IPS DF 6.9 (cell line): ENCODE results near the gene CPEB3.

Experiments used
- DNase-seq: peaks from one replicate; pipeline ENCODE4 v3.0.0-alpha.2; 2013; ENCODE audit warnings: low read depth, low spot score
- H3K27ac ChIP-seq: one replicate; pipeline ENCODE4 v1.5.1; 2013; ENCODE audit warnings: low read length, control low read depth
- H3K27me3 ChIP-seq: 2 replicates; pipeline ENCODE4 v1.6.1; 2013; ENCODE audit warnings: mild to moderate bottlenecking, low read length; ENCODE audit not compliant: control insufficient read depth, insufficient read depth
- H3K36me3 ChIP-seq: 2 replicates; pipeline ENCODE4 v1.6.1; 2013; ENCODE audit warnings: low read length; ENCODE audit not compliant: control insufficient read depth, insufficient read depth
- H3K4me1 ChIP-seq: 2 replicates; pipeline ENCODE4 v1.6.1; 2013; ENCODE audit warnings: low read length; ENCODE audit not compliant: control insufficient read depth, insufficient read depth
- H3K4me3 ChIP-seq: 2 replicates; pipeline ENCODE4 v1.5.1; 2013; ENCODE audit warnings: mild to moderate bottlenecking, low read length
- H3K9me3 ChIP-seq: 2 replicates; pipeline ENCODE4 v1.6.1; 2013; ENCODE audit warnings: low read length, inconsistent platforms; ENCODE audit not compliant: control insufficient read depth, insufficient read depth
- WGBS: extraction: QIAGEN DNeasy Blood & Tissue Kit; methylation state at CpG from one replicate; pipeline ENCODE4 v1.1.7; 2013; ENCODE audit warnings: mixed read lengths, missing lambda C conversion rate; ENCODE audit not compliant: insufficient read length, insufficient coverage; 5-methylcytosine and 5-hydroxymethylcytosine counted together

CPEB3 gene

DNA sequence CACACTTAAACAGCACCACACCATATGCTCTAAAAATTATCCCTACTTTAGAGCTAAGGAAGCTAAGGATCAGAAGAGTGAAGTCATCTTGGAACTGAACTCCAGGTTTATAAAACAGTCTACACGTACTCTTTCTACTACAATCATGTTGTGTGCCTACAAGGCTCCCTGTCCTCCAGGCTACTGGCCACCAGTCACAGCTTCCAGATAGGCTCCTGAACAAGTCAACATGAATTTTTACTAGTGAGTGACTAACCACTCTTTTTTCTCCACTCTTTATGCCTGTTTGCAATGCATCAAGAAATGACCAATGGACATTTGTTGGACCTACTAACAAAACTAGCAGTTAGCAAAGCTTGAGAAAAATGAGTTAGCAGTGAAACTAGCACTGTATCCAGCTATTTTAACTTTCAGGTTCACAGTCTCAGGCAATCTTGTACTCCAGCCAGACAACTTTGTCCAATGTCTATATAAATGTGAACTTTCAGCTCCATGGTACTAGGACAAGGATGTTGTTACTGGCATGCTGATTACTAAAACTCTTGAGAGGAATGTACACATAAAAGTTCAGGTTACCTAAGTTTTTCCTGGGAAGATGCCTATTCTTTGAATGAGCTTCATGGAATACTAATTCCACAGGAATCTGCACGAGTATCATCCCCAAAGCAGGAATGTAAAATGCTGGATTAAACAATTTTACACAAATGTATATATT lies 187.3 kb downstream of the CPEB3 start:
- WGBS, result no CpG with 5 or more reads among the region's 2 CpGs
- H3K36me3 ChIP-seq, result no peaks in the 10 kb centered on the region
- no peaks in the 10 kb centered on the region for H3K27me3 ChIP-seq
- DNase-seq, result no peak
- no peak overlapping the region for H3K4me3 ChIP-seq
- H3K4me1 ChIP-seq, result peaks cover 1% of the 10 kb centered on the region; the same call in 1 of the 2 replicates
- no peak overlapping the region for H3K27ac ChIP-seq
- H3K9me3 ChIP-seq, result no peaks in the 10 kb centered on the region

DNA sequence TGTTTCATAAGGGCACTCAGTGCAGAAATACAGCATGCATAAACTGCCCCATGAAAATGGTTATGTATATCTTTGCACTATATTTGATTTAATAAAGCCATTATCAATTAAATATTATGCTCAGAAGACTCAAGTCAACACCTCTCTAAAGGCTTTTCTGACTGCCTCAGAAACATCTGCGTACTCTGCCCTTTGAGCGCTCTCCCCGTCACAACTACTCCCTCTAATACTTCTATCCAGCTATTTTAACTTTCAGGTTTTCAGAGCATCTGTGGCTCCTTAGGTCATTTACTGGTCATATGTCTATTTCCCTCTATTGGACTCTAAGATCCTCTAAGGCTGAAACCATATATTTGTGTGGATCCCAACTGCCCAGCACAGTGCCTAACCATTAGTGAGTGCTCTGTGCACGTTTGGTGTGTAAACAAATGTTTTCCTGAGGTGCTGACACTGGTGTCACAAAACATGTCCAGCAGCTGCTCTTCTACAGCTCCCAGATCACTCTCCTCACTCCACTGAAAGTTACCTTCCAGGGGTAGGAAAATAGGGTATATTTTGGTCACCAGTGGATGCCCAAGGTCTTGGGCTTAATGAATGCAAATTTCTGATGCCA lies 188.2 kb downstream of the CPEB3 start:
- no peaks in the 10 kb centered on the region for H3K27me3 ChIP-seq
- WGBS, result no CpG with 5 or more reads among the region's 4 CpGs
- peaks cover 1% of the 10 kb centered on the region; the same call in 1 of the 2 replicates for H3K4me1 ChIP-seq
- DNase-seq, result no peak
- H3K36me3 ChIP-seq, result no peaks in the 10 kb centered on the region
- no peaks in the 10 kb centered on the region for H3K9me3 ChIP-seq
- no peak overlapping the region for H3K27ac ChIP-seq
- no peak overlapping the region for H3K4me3 ChIP-seq

DNA sequence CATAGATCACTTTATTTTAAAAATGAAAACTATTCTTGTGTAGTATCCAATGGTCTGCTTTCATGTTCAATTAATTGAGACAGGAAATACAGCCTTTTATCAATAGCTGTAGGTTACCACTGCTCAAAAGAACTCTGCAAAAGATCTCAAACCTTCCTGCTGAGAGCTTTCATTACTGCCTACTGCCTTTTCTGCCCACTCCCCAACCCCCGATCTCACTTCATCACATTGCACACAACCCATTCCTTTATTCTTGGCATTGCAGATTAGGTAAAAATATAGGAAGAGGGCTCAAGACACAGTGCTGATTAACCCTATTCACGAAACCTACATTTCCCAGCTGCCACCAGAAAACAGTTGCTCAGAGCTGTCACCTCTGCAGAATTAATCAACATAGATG lies 195.9 kb downstream of the CPEB3 start:
- no CpG with 5 or more reads among the region's 2 CpGs for WGBS
- H3K27ac ChIP-seq, result no peak overlapping the region
- H3K27me3 ChIP-seq, result no peaks in the 10 kb centered on the region
- no peaks in the 10 kb centered on the region for H3K36me3 ChIP-seq
- H3K4me1 ChIP-seq, result no peaks in the 10 kb centered on the region
- H3K9me3 ChIP-seq, result no peaks in the 10 kb centered on the region
- H3K4me3 ChIP-seq, result no peak overlapping the region
- no peak for DNase-seq

DNA sequence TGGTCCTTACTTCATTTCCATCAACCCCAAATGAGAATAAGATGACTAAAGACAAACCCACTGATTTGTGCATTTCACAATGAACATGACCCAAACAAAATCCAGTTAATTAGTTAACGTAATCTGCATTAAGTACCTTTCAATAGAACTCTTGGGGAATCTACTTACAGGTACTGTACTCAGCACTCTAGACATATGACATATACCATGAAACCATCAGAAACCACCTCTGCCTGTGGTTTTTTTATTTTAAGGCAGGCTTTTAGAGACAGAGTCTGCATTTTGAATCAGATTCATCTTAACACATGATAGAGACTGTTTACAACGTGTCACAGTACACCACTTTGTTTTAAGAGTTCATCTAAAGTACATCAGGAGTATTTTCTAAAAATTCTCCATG lies 198.9 kb downstream of the CPEB3 start:
- no CpG with 5 or more reads among the region's 2 CpGs for WGBS
- H3K4me1 ChIP-seq, result no peaks in the 10 kb centered on the region
- H3K27ac ChIP-seq, result no peak overlapping the region
- no peaks in the 10 kb centered on the region for H3K36me3 ChIP-seq
- no peak overlapping the region for H3K4me3 ChIP-seq
- H3K9me3 ChIP-seq, result no peaks in the 10 kb centered on the region
- DNase-seq, result no peak
- no peaks in the 10 kb centered on the region for H3K27me3 ChIP-seq

DNA sequence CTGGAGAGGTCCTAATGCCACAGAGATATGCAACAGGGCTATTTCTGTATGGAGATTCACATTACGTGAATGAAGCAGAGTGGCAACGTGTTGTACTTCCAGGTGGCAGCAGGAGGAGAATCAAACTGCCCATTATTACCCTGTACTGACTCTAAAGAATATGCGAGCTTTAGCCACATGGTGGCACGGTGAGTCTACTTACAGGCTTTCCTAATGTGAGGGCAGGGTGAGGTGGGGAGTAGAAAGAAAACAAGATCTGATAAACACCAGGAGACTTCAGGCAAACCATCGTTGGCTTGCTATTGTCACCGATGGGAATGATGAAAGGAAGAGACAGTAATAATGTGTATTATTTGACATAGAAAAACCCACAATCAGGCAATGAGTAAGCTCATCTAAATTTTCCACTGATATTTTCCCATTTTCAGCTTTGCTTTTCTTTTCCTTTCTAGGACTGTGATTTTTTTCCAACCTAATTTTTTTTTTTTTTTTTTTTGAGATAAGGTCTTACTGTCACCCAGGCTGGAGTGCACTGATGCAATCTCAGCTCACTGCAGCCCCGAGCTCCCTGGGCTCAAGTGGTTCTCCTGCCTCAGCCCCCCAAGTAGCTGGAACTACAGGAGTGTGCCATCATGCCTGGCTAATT lies 203.0 kb downstream of the CPEB3 start:
- Histone ChIP-seq H3K4me3 (no peak overlapping the region), H3K9me3 (no peaks in the 10 kb centered on the region), H3K36me3 (no peaks in the 10 kb centered on the region), H3K27me3 (no peaks in the 10 kb centered on the region), H3K4me1 (no peaks in the 10 kb centered on the region), H3K27ac (no peak overlapping the region)
- no CpG with 5 or more reads among the region's 7 CpGs for WGBS
- DNase-seq, result peak; percentile 70

DNA sequence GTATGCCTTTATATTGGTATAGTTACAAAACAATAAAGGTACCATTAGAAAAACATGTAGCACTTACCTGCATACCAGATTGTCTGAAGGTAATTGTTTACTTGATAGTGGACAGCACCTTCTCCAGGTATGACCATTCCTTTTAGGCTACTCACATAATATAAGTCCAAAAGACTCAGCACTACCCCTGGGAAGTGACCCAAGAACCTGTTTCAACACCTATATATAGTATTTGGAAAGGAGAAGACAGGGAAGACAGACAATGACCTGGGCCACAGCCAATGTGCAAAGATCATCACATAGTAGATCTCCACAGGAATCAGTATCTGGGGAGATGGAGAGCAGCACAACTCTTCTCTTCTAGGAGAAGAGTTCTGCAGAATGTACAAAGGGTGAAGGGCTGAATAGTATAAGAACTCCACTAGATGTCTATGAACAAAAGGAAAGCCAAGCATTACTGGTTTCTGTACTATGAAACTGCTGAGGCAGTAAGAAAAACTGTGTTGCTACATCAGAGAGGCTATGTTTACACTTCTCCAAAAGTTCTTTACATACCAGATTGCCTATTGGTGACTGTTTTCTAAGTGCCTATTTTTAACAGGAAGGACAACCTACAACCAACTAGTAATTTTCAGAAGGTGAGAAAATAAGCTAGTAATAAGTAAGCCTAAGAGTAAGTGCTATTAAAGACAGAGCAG lies 208.1 kb downstream of the CPEB3 start:
- DNase-seq, result no peak
- H3K27ac ChIP-seq, result no peak overlapping the region
- no peaks in the 10 kb centered on the region for H3K36me3 ChIP-seq

DNA sequence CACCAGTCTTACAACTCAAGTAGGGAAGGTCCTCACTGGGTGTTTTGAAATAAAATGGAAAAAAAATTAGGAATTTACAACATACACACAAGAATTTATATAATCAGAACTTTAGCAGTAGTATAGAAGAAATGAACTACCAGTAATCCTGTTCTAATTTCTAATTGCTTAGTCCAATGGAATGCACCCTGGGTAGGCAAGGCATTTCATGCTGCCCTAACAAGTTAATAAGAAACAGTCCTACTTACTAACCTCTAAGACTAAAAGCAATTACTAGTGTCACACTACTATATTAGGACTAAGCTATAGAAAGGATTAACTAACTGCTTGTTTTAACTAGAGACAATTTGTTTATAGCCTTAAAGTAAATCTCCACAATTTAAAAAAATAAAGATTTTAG lies 209.2 kb downstream of the CPEB3 start:
- no peaks in the 10 kb centered on the region for H3K27me3 ChIP-seq
- no peaks in the 10 kb centered on the region for H3K36me3 ChIP-seq

More for the DNA sequence above, 208.1 kb downstream of the CPEB3 start:
- no peak overlapping the region for H3K4me3 ChIP-seq
- no peaks in the 10 kb centered on the region for H3K9me3 ChIP-seq
- no peaks in the 10 kb centered on the region for H3K4me1 ChIP-seq
- no peaks in the 10 kb centered on the region for H3K27me3 ChIP-seq

DNA sequence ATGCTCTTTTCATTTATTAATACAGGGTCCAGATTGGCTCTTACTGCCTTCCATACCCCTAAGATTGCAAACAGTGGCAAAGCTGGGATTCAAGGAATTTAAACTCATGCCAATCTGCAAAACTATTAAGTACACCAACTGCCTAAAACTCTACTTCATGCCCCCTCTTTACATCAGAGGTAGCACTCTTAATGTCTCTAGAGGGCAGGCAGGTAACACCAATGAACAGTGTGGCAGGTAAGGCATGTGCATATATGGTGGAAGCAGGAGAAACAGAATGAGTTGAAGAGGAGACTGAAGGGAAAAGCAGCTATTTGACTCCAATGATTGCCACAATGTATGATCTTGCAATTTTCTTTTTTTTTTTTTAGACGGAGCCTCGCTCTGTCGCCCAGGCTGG lies 210.6 kb downstream of the CPEB3 start:
- no peaks in the 10 kb centered on the region for H3K9me3 ChIP-seq
- no peak overlapping the region for H3K27ac ChIP-seq
- no peaks in the 10 kb centered on the region for H3K36me3 ChIP-seq
- no peaks in the 10 kb centered on the region for H3K4me1 ChIP-seq
- no CpG with 5 or more reads among the region's 3 CpGs for WGBS
- no peak for DNase-seq
- H3K27me3 ChIP-seq, result no peaks in the 10 kb centered on the region
- H3K4me3 ChIP-seq, result no peak overlapping the region

More for the DNA sequence above, 209.2 kb downstream of the CPEB3 start:
- Histone ChIP-seq H3K4me3 (no peak overlapping the region), H3K9me3 (no peaks in the 10 kb centered on the region), H3K27ac (no peak overlapping the region), H3K4me1 (no peaks in the 10 kb centered on the region)
- DNase-seq, result no peak

- Histone ChIP-seq H3K9me3 (no peaks in the 10 kb centered on the region), H3K27me3 (no peaks in the 10 kb centered on the region), H3K36me3 (no peaks in the 10 kb centered on the region), H3K27ac (no peak overlapping the region), H3K4me3 (no peak overlapping the region), H3K4me1 (no peaks in the 10 kb centered on the region)
- no peak for DNase-seq
- no CpG with 5 or more reads among the region's 6 CpGs for WGBS
These were observed 211.9 kb downstream of the CPEB3 start for GRCh38 chr10:92079003-92079402.

GRCh38 chr10:92076722-92077121 lies 214.2 kb downstream of the CPEB3 start:
- no peak overlapping the region for H3K4me3 ChIP-seq
- H3K4me1 ChIP-seq, result no peaks in the 10 kb centered on the region
- no peak for DNase-seq
- H3K27me3 ChIP-seq, result no peaks in the 10 kb centered on the region
- H3K27ac ChIP-seq, result no peak overlapping the region
- H3K36me3 ChIP-seq, result no peaks in the 10 kb centered on the region
- no peaks in the 10 kb centered on the region for H3K9me3 ChIP-seq
